ENCODE measurements around the gene GJD3. TPM values are rescaled to one million over a fixed set of nuclear protein-coding genes. Genes with fewer than 3 reads are reported as not detected.

Gene GJD3
- total and polyA plus RNA-seq, 9 of the 15 experiments (the other 6 are each of a cell fraction or from before 2014, with no cell fraction given): 0.17 to 0.38 TPM; not detected in 7

GRCh38 chr17:40318830-40319391, 45.6 kb downstream of the GJD3 start (continued):
- peak in 2 of 3 experiments; percentile 22 to 53; a peak in 3 of 6 replicates for TF ChIP-seq CTCF (IDR thresholded peaks at IDR 0.05 in 2 of 3, conservative IDR thresholded peaks at IDR 0.05 in 1 of 3; ENCODE audit: insufficient read depth in 2 of 3, low read depth in 1 of 3, low read length in 3 of 3)

- no peaks in the 10 kb centered on the region for H3K36me3 ChIP-seq (ENCODE audit: control insufficient read depth, insufficient read depth, low read length)
- peaks cover 51% of the 10 kb centered on the region for H3K79me2 ChIP-seq (ENCODE audit: control insufficient read depth, insufficient read depth, low read length)
- ATAC-seq (peak; percentile 97), FAIRE-seq (peak; percentile 98), DNase-seq (ENCODE audit: extremely low read depth in 1 of 4, low spot score in 3 of 4) (peak; percentile 97 to 100 (median 99))
- H3K27me3 ChIP-seq (ENCODE audit: control insufficient read depth in 2 of 2, insufficient read depth in 2 of 2, low read length in 2 of 2): no peaks in the 10 kb centered on the region
- ChIA-PET CTCF (ENCODE audit: low intra/inter-chr PET ratio) (interaction anchor here (0.6 kb wide), 1 partner anchor 314 kb away, joined by 3 read pairs; no protein-coding TSS in a partner anchor), POLR2A (interaction anchor here (0.6 to 1.5 kb wide), 6 partner anchors 9 to 29 kb away, joined by 3 to 17 read pairs (median 4); no protein-coding TSS in a partner anchor)
- peaks cover 6% of the 10 kb centered on the region for H3K9me1 ChIP-seq (ENCODE audit: control insufficient read depth, insufficient read depth, low read length)
- H3K27ac ChIP-seq (ENCODE audit: extremely low read depth, low read depth, low read length): peak overlapping the region; percentile 77
- intact Hi-C loops (cut with micrococcal nuclease) (no loop called here), in situ Hi-C loops (cut with MboI) (no loop called here)
- no peaks in the 10 kb centered on the region for H3K9me3 ChIP-seq (replicated peaks; ENCODE audit: control insufficient read depth, insufficient read depth, low read depth, low read length)
- peak overlapping the region; percentile 79 for H3K4me3 ChIP-seq
- H3K9ac ChIP-seq (ENCODE audit: insufficient read depth in 1 of 2, low read depth in 2 of 2, low read length in 2 of 2): peak overlapping the region; percentile 79 to 96
- BruUV-seq (replicated peaks): no TSS peak
- WGBS (ENCODE audit: insufficient coverage, low coverage, missing lambda C conversion rate): under 1% methylated on average over 52 of the region's 70 CpGs
- peaks cover 3% of the 10 kb centered on the region; the same call in 1 of the 2 replicates for H4K20me1 ChIP-seq (replicated peaks; ENCODE audit: control insufficient read depth, insufficient read depth, low read length)
- peak overlapping the region; percentile 96 for H3K4me2 ChIP-seq (ENCODE audit: insufficient read depth, low read length)
- peaks cover 59 to 81% of the 10 kb centered on the region in 2 experiments for H3K4me1 ChIP-seq (replicated peaks in 1 of 2; ENCODE audit: control insufficient read depth in 2 of 2, insufficient read depth in 2 of 2, low read length in 2 of 2)
- H2AFZ ChIP-seq (ENCODE audit: low read depth, low read length): peak overlapping the region; percentile 92
- TF ChIP-seq NCOA6 (IDR thresholded peaks at IDR 0.05) (peak; percentile 92), RB1 (IDR thresholded peaks at IDR 0.05; ENCODE audit: low read depth) (peak; percentile 35; the same call in 1 of the 2 replicates), SAP30 (IDR thresholded peaks at IDR 0.05; ENCODE audit: borderline replicate concordance, insufficient read depth, low read depth, low read length, poor library complexity, severe bottlenecking) (peak; percentile 55), PHF8 (IDR thresholded peaks at IDR 0.05; ENCODE audit: borderline replicate concordance, low read length) (peak; percentile 64; the same call in 1 of the 2 replicates), POLR2G (IDR thresholded peaks at IDR 0.05; ENCODE audit: low read depth, low read length) (peak; percentile 88), HLTF (IDR thresholded peaks at IDR 0.05) (no peak), ATF7 (IDR thresholded peaks at IDR 0.05) (peak; percentile 54; the same call in 1 of the 2 replicates), ZNF316 (IDR thresholded peaks at IDR 0.05) (no peak), GATAD2A (IDR thresholded peaks at IDR 0.05) (peak; percentile 78; the same call in 1 of the 2 replicates), EP400 (IDR thresholded peaks at IDR 0.05) (peak; percentile 72; the same call in 1 of the 2 replicates), CCNT2 (IDR thresholded peaks at IDR 0.05; ENCODE audit: borderline replicate concordance, extremely low read depth, insufficient read length, low read depth, low read length) (peak; percentile 70), ZNF586 (CRISPR knock-in tag; conservative IDR thresholded peaks at IDR 0.05) (no peak)
- TF ChIP-seq, protein P1, sequence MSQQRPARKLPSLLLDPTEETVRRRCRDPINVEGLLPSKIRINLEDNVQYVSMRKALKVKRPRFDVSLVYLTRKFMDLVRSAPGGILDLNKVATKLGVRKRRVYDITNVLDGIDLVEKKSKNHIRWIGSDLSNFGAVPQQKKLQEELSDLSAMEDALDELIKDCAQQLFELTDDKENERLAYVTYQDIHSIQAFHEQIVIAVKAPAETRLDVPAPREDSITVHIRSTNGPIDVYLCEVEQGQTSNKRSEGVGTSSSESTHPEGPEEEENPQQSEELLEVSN (IDR thresholded peaks at IDR 0.05; ENCODE audit: borderline replicate concordance in 1 of 2, extremely low read depth in 1 of 2, insufficient read depth in 1 of 2, insufficient read length in 1 of 2, low read depth in 1 of 2, low read length in 1 of 2, poor library complexity in 1 of 2, severe bottlenecking in 1 of 2): peak; percentile 41 to 81
- TF ChIP-seq, protein P2, sequence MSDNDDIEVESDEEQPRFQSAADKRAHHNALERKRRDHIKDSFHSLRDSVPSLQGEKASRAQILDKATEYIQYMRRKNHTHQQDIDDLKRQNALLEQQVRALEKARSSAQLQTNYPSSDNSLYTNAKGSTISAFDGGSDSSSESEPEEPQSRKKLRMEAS (CRISPR knock-in tag; IDR thresholded peaks at IDR 0.05): peak; percentile 70
Observed at GRCh38 chr17:40317880-40318829, 46.4 kb downstream of the GJD3 start.

Measured in K562 (cell line).